Measurements from ENCODE around the gene RNF225. TPM values are rescaled to one million over a fixed set of nuclear protein-coding genes. Genes with fewer than 3 reads are reported as not detected.

Gene RNF225
- total RNA-seq, 4 donors from 2014 or later, result not detected

GRCh38 chr19:58407658-58408151, 12.2 kb downstream of the RNF225 start:
- DNase-seq (ENCODE audit: low spot score) (no peak), ATAC-seq (ENCODE audit: low FRiP score) (peak; percentile 7)
- no peak for TF ChIP-seq CTCF (IDR thresholded peaks at IDR 0.05)

GRCh38 chr19:58408152-58409009, 12.9 kb downstream of the RNF225 start, which contains the start of gene ZNF584:
ZNF584 (plus strand) TSS chr19:58408649; CDS start chr19:58409148, 499 bp downstream.
- DNase-seq (ENCODE audit: low spot score) (peak; percentile 65), ATAC-seq (ENCODE audit: low FRiP score) (peak; percentile 97)
- TF ChIP-seq CTCF (IDR thresholded peaks at IDR 0.05), result no peak

GRCh38 chr19:58409010-58409790, 13.7 kb downstream of the RNF225 start:
- peak; percentile 8 for ATAC-seq (ENCODE audit: low FRiP score)
- no peak for DNase-seq (ENCODE audit: low spot score)
- no peak for TF ChIP-seq CTCF (IDR thresholded peaks at IDR 0.05)

- TF ChIP-seq CTCF (IDR thresholded peaks at IDR 0.05), result no peak
- DNase-seq (ENCODE audit: low spot score), result no peak
- no peak for ATAC-seq (ENCODE audit: low FRiP score)
Measured at GRCh38 chr19:58416604-58417003, 21.1 kb downstream of the RNF225 start.

GRCh38 chr19:58417071-58417470, 21.6 kb downstream of the RNF225 start:
- no peak for DNase-seq (ENCODE audit: low spot score)
- ATAC-seq (ENCODE audit: low FRiP score), result no peak
- TF ChIP-seq CTCF (IDR thresholded peaks at IDR 0.05), result no peak

GRCh38 chr19:58428617-58429016, 33.2 kb downstream of the RNF225 start:
- TF ChIP-seq CTCF (IDR thresholded peaks at IDR 0.05), result no peak
- DNase-seq (ENCODE audit: low spot score) (no peak), ATAC-seq (ENCODE audit: low FRiP score) (no peak)
